Neural cell (in vitro differentiated cells): ENCODE data around the gene DCUN1D2. TPM values are rescaled to one million over a fixed set of nuclear protein-coding genes. Genes with fewer than 3 reads are reported as not detected.

ENCODE experiments used
- H2AFZ ChIP-seq: fragments of 200-600, 300-800 bp; sonication (generic), shearing (Covaris generic); 2 replicates; pipeline ENCODE4 v1.6.0; 2014; ENCODE audit warnings: low read depth, mild to moderate bottlenecking, antibody characterized with exemption, low read length, moderate library complexity
- H3F3A ChIP-seq: fragments of 200-600 bp; shearing (Covaris generic); 2 replicates; pipeline ENCODE4 v1.6.1; 2016; ENCODE audit warnings: mild to moderate bottlenecking, moderate library complexity, mixed read lengths, antibody characterized with exemption, low read length; ENCODE audit not compliant: insufficient read depth, poor library complexity, severe bottlenecking
- H3K27ac ChIP-seq: fragments of 200-600, 300-800 bp; sonication (generic), shearing (Covaris generic); 2 replicates; pipeline ENCODE4 v1.5.1; 2014; ENCODE audit warnings: mild to moderate bottlenecking, low read length, moderate library complexity
- H3K27me3 ChIP-seq: fragments of 300-800, 200-600 bp; sonication (generic), shearing (Covaris generic); 2 replicates; pipeline ENCODE4 v1.6.0; 2014; ENCODE audit warnings: mild to moderate bottlenecking, low read depth, low read length, moderate library complexity; ENCODE audit not compliant: insufficient read depth
- H3K36me3 ChIP-seq: fragments of 300-800, 200-600 bp; sonication (generic), shearing (Covaris generic); 2 replicates; pipeline ENCODE4 v1.5.1; 2014; ENCODE audit warnings: mild to moderate bottlenecking, antibody characterized with exemption, low read length, moderate library complexity; ENCODE audit not compliant: insufficient read depth
- H3K4me2 ChIP-seq: fragments of 300-800, 200-600 bp; sonication (generic), shearing (Covaris generic); 2 replicates; pipeline ENCODE4 v1.6.0; 2014; ENCODE audit warnings: mild to moderate bottlenecking, low read length
- H3K4me3 ChIP-seq: fragments of 300-800, 200-600 bp; sonication (generic), shearing (Covaris generic); 2 replicates; pipeline ENCODE4 v1.5.1; 2014; ENCODE audit warnings: mild to moderate bottlenecking, low read length, moderate library complexity
- H3K79me2 ChIP-seq: fragments of 200-600 bp; shearing (Covaris generic); replicated peaks from 2 replicates; pipeline ENCODE4 v1.6.0; 2014; ENCODE audit warnings: mild to moderate bottlenecking, low read length, moderate library complexity; ENCODE audit not compliant: insufficient read depth
- H3K9ac ChIP-seq: fragments of 300-800, 200-600 bp; sonication (generic), shearing (Covaris generic); 2 replicates; pipeline ENCODE4 v1.6.1; 2016; ENCODE audit warnings: mild to moderate bottlenecking, low read length, mixed read lengths
- H3K9me2 ChIP-seq: fragments of 200-600 bp; shearing (Covaris generic); 2 replicates; pipeline ENCODE4 v1.6.1; 2016; ENCODE audit warnings: mild to moderate bottlenecking, low read length, mixed read lengths; ENCODE audit not compliant: insufficient read depth
- H3K9me3 ChIP-seq: fragments of 200-600, 300-800 bp; sonication (generic), shearing (Covaris generic); 2 replicates; pipeline ENCODE4 v1.6.1; 2016; ENCODE audit warnings: mild to moderate bottlenecking, mixed run types, low read length, moderate library complexity, mixed read lengths
- H4K20me1 ChIP-seq: fragments of 200-600 bp; shearing (Covaris generic); 2 replicates; pipeline ENCODE4 v1.6.1; 2016; ENCODE audit warnings: mild to moderate bottlenecking, mixed run types; ENCODE audit not compliant: insufficient read depth
- EP300 ChIP-seq: fragments of 450-650 bp; conservative IDR thresholded peaks from 2 replicates; pipeline ENCODE4 v1.6.1; 2014; ENCODE audit warnings: antibody characterized with exemption, mild to moderate bottlenecking, moderate library complexity; ENCODE audit not compliant: poor library complexity, severe bottlenecking
- EZH2 ChIP-seq: fragments of 200-600, 300-800 bp; shearing (Covaris generic), sonication (generic); IDR thresholded peaks from 2 replicates; pipeline ENCODE4 v1.6.1; 2014; ENCODE audit warnings: antibody characterized with exemption, low read length, borderline replicate concordance, mild to moderate bottlenecking; ENCODE audit not compliant: insufficient read depth, poor library complexity, severe bottlenecking
- MXI1 ChIP-seq: fragments of 450-650 bp; conservative IDR thresholded peaks from 2 replicates; pipeline ENCODE4 v1.6.1; 2014; ENCODE audit warnings: antibody characterized with exemption, mild to moderate bottlenecking; ENCODE audit not compliant: poor library complexity, severe bottlenecking
- POLR2AphosphoS5 ChIP-seq: IDR thresholded peaks from 2 replicates; pipeline ENCODE4 v1.6.1; 2012
- RAD21 ChIP-seq: fragments of 450-650 bp; conservative IDR thresholded peaks from 2 replicates; pipeline ENCODE4 v1.6.1; 2014; ENCODE audit warnings: antibody characterized with exemption, mild to moderate bottlenecking, moderate library complexity
- SMC3 ChIP-seq: fragments of 450-650 bp; conservative IDR thresholded peaks from 2 replicates; pipeline ENCODE4 v1.6.1; 2014; ENCODE audit warnings: antibody characterized with exemption, mild to moderate bottlenecking, moderate library complexity; ENCODE audit not compliant: poor library complexity
- TAF1 ChIP-seq: IDR thresholded peaks from 2 replicates; pipeline ENCODE4 v1.6.1; 2012; ENCODE audit warnings: low read depth
- polyA plus RNA-seq: library from polyadenylated mRNA; depleted of rRNA; stranded (reverse); fragments of >200 nt; gene quantifications from 2 replicates; pipeline ENCODE4 v1.2.3, GENCODE V29; 2014
- TF ChIP-seq, protein P1 (sequence below): fragments of 450-650 bp; IDR thresholded peaks from 2 replicates; pipeline ENCODE4 v1.5.1; 2014; ENCODE audit warnings: antibody characterized with exemption, mild to moderate bottlenecking, moderate library complexity; ENCODE audit not compliant: poor library complexity, severe bottlenecking
- TF ChIP-seq, protein P2 (sequence below): IDR thresholded peaks from 2 replicates; pipeline ENCODE4 v1.6.1; 2012; ENCODE audit warnings: borderline replicate concordance

Gene DCUN1D2
- polyA plus RNA-seq, 1 donor from 2014 or later, result 55.9 TPM

DNA sequence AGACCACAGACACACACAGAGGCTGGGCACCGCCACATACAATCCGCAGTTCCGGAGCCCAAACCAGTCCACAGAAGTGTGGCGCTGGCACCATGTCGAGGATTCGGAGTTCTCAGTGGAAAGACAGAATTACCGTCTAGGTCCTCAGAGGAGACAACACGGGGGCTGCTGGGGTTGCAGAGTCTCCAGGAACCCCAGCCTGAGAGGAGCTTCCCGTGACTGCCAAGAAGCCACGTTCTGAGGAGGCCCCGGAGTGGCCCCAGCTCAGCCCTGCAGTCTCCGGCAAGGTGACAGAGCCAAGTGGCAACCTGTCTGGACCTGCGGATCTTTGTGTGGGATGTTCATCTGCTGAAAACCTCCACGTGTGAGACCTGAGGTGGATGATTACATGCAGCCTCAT lies 29.9 kb downstream of the DCUN1D2 start:
- H3K4me3 ChIP-seq, result no peak overlapping the region
- peaks cover 21% of the 10 kb centered on the region for H3K36me3 ChIP-seq
- H3K9me2 ChIP-seq, result no peaks in the 10 kb centered on the region
- no peak overlapping the region for H3K9ac ChIP-seq
- no peak overlapping the region for H3K27ac ChIP-seq
- no peak overlapping the region for H2AFZ ChIP-seq
- H3F3A ChIP-seq, result no peaks in the 10 kb centered on the region
- no peaks in the 10 kb centered on the region for H3K9me3 ChIP-seq
- H3K79me2 ChIP-seq, result no peaks in the 10 kb centered on the region
- no peak overlapping the region for H3K4me2 ChIP-seq
- H3K27me3 ChIP-seq, result no peaks in the 10 kb centered on the region
- H4K20me1 ChIP-seq, result no peaks in the 10 kb centered on the region
- no peak for TF ChIP-seq EP300
- TF ChIP-seq, protein P1, sequence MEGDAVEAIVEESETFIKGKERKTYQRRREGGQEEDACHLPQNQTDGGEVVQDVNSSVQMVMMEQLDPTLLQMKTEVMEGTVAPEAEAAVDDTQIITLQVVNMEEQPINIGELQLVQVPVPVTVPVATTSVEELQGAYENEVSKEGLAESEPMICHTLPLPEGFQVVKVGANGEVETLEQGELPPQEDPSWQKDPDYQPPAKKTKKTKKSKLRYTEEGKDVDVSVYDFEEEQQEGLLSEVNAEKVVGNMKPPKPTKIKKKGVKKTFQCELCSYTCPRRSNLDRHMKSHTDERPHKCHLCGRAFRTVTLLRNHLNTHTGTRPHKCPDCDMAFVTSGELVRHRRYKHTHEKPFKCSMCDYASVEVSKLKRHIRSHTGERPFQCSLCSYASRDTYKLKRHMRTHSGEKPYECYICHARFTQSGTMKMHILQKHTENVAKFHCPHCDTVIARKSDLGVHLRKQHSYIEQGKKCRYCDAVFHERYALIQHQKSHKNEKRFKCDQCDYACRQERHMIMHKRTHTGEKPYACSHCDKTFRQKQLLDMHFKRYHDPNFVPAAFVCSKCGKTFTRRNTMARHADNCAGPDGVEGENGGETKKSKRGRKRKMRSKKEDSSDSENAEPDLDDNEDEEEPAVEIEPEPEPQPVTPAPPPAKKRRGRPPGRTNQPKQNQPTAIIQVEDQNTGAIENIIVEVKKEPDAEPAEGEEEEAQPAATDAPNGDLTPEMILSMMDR, result no peak
- TF ChIP-seq RAD21, result no peak
- TF ChIP-seq POLR2AphosphoS5, result no peak

- Histone ChIP-seq H3K9me3 (no peaks in the 10 kb centered on the region), H3F3A (no peaks in the 10 kb centered on the region), H3K36me3 (peaks cover 24% of the 10 kb centered on the region), H3K4me3 (no peak overlapping the region), H4K20me1 (no peaks in the 10 kb centered on the region), H3K27ac (no peak overlapping the region), H3K79me2 (no peaks in the 10 kb centered on the region), H3K4me2 (no peak overlapping the region), H2AFZ (no peak overlapping the region), H3K9me2 (no peaks in the 10 kb centered on the region), H3K9ac (no peak overlapping the region), H3K27me3 (no peaks in the 10 kb centered on the region)
- no peak for TF ChIP-seq MXI1
- no peak for TF ChIP-seq SMC3
- TF ChIP-seq, protein P1, result no peak
- TF ChIP-seq EP300, result no peak
- no peak for TF ChIP-seq RAD21
- no peak for TF ChIP-seq EZH2
- TF ChIP-seq, protein P2, sequence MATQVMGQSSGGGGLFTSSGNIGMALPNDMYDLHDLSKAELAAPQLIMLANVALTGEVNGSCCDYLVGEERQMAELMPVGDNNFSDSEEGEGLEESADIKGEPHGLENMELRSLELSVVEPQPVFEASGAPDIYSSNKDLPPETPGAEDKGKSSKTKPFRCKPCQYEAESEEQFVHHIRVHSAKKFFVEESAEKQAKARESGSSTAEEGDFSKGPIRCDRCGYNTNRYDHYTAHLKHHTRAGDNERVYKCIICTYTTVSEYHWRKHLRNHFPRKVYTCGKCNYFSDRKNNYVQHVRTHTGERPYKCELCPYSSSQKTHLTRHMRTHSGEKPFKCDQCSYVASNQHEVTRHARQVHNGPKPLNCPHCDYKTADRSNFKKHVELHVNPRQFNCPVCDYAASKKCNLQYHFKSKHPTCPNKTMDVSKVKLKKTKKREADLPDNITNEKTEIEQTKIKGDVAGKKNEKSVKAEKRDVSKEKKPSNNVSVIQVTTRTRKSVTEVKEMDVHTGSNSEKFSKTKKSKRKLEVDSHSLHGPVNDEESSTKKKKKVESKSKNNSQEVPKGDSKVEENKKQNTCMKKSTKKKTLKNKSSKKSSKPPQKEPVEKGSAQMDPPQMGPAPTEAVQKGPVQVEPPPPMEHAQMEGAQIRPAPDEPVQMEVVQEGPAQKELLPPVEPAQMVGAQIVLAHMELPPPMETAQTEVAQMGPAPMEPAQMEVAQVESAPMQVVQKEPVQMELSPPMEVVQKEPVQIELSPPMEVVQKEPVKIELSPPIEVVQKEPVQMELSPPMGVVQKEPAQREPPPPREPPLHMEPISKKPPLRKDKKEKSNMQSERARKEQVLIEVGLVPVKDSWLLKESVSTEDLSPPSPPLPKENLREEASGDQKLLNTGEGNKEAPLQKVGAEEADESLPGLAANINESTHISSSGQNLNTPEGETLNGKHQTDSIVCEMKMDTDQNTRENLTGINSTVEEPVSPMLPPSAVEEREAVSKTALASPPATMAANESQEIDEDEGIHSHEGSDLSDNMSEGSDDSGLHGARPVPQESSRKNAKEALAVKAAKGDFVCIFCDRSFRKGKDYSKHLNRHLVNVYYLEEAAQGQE, result no peak
- no peak for TF ChIP-seq POLR2AphosphoS5
- no peak for TF ChIP-seq TAF1
These were observed 30.4 kb downstream of the DCUN1D2 start for GRCh38 chr13:113460064-113460555.
